ENCODE measurements around the gene NHS. TPM values are rescaled to one million over a fixed set of nuclear protein-coding genes. Genes with fewer than 3 reads are reported as not detected.

Gene NHS
- total RNA-seq, 1 experiment from 2014 or later = 5.7 TPM

GRCh38 chrX:17520016-17520615 lies 145.1 kb downstream of the NHS start:
- Histone ChIP-seq H3K4me3 (replicated peaks in 1 of 2; ENCODE audit: low read depth in 1 of 2, low read length in 2 of 2) (no peak overlapping the region), H3K4me1 (ENCODE audit: control insufficient read depth in 1 of 2, insufficient read depth in 2 of 2, low read length in 2 of 2) (peaks cover 5 to 10% of the 10 kb centered on the region in 2 experiments; a peak in 3 of 4 replicates), H3K79me2 (ENCODE audit: insufficient read depth, low read length) (no peaks in the 10 kb centered on the region), H3K27ac (ENCODE audit: low read depth, low read length) (no peak overlapping the region), H3K9me2 (ENCODE audit: insufficient read depth) (no peaks in the 10 kb centered on the region), H3K9me3 (ENCODE audit: control insufficient read depth in 1 of 2, insufficient read depth in 1 of 2, low read depth in 1 of 2, low read length in 2 of 2) (no peaks in the 10 kb centered on the region), H4K20me1 (ENCODE audit: insufficient read depth) (no peaks in the 10 kb centered on the region), H3K27me3 (ENCODE audit: insufficient read depth, low read length) (no peaks in the 10 kb centered on the region), H3K9ac (ENCODE audit: low read length) (no peak overlapping the region), H3K4me2 (ENCODE audit: low read length) (no peak overlapping the region), H2AFZ (ENCODE audit: low read depth, low read length, poor library complexity, severe bottlenecking) (no peak overlapping the region), H3K36me3 (ENCODE audit: control insufficient read depth in 1 of 2, insufficient read depth in 2 of 2, low read length in 2 of 2) (no peaks in the 10 kb centered on the region)
- TF ChIP-seq ZFX (IDR thresholded peaks at IDR 0.05) (no peak), SIN3A (IDR thresholded peaks at IDR 0.05; ENCODE audit: low read depth) (no peak), CBX3 (IDR thresholded peaks at IDR 0.05; ENCODE audit: low read depth) (no peak), EZH2phosphoT487 (IDR thresholded peaks at IDR 0.05; ENCODE audit: borderline replicate concordance) (no peak), ZNF274 (IDR thresholded peaks at IDR 0.05; ENCODE audit: low read depth, low read length) (no peak), POLR2AphosphoS5 (IDR thresholded peaks at IDR 0.05; ENCODE audit: low read depth, low read length) (no peak), TCF7L2 (IDR thresholded peaks at IDR 0.05; ENCODE audit: borderline replicate concordance, extremely low read depth, insufficient read depth, insufficient read length) (no peak), ELF1 (IDR thresholded peaks at IDR 0.05; ENCODE audit: borderline replicate concordance, low read depth) (no peak), REST (IDR thresholded peaks at IDR 0.05; ENCODE audit: low read depth) (no peak), SP1 (IDR thresholded peaks at IDR 0.05; ENCODE audit: low read depth) (no peak), ATF3 (IDR thresholded peaks at IDR 0.05) (no peak)
- TF ChIP-seq, protein P1, sequence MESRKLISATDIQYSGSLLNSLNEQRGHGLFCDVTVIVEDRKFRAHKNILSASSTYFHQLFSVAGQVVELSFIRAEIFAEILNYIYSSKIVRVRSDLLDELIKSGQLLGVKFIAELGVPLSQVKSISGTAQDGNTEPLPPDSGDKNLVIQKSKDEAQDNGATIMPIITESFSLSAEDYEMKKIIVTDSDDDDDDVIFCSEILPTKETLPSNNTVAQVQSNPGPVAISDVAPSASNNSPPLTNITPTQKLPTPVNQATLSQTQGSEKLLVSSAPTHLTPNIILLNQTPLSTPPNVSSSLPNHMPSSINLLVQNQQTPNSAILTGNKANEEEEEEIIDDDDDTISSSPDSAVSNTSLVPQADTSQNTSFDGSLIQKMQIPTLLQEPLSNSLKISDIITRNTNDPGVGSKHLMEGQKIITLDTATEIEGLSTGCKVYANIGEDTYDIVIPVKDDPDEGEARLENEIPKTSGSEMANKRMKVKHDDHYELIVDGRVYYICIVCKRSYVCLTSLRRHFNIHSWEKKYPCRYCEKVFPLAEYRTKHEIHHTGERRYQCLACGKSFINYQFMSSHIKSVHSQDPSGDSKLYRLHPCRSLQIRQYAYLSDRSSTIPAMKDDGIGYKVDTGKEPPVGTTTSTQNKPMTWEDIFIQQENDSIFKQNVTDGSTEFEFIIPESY (IDR thresholded peaks at IDR 0.05; ENCODE audit: extremely low read depth, insufficient replicate concordance, low read length) = no peak
- no peak for DNase-seq (ENCODE audit: low read depth, low spot score)
- no TSS peak for BruUV-seq (replicated peaks)
- ATAC-seq = no peak
- CTCF ChIA-PET = no interaction called here
- POLR2A ChIA-PET = no interaction called here
- intact Hi-C loops (cut with micrococcal nuclease) = loop anchor here (5.0 kb wide), 1 partner anchor 278 kb away; no protein-coding TSS in a partner anchor
- RAD21 ChIA-PET (ENCODE audit: low non-redundant PET in 1 of 2, low total read pairs in 2 of 2, uncharacterized antibody in 2 of 2, unreplicated experiment in 2 of 2) = no interaction called here
